ENCODE measurements around the gene STAT5A. TPM values are rescaled to one million over a fixed set of nuclear protein-coding genes. Genes with fewer than 3 reads are reported as not detected.
A peak's percentile ranks its signal among the peaks of the same experiment; 100 is the strongest.

STAT5A gene
- total RNA-seq, 2 experiments from 2014 or later: 141 to 150 TPM

GRCh38 chr17:42347198-42347597 is 58.9 kb downstream of the STAT5A start:
- no peaks in the 10 kb centered on the region for H3K9me3 Mint-ChIP-seq
- ATAC-seq (ENCODE audit: poor library complexity): no peak

GRCh38 chr17:42347606-42348005 is 59.3 kb downstream of the STAT5A start:
- H3K36me3 Mint-ChIP-seq (ENCODE audit: low read depth): peaks cover 76% of the 10 kb centered on the region
- no peak overlapping the region for H3K4me3 ChIP-seq (ENCODE audit: low read length)
- peaks cover 3% of the 10 kb centered on the region for H3K4me1 ChIP-seq (ENCODE audit: insufficient read depth, low read length)
- H3K27ac Mint-ChIP-seq: peak overlapping the region; percentile 45
- peaks cover 40% of the 10 kb centered on the region for H3K36me3 ChIP-seq (ENCODE audit: insufficient read depth, low read length)
- no peaks in the 10 kb centered on the region for H3K9me3 Mint-ChIP-seq
- H3K4me1 Mint-ChIP-seq (ENCODE audit: low read depth): peaks cover 34% of the 10 kb centered on the region
- H3K9me3 ChIP-seq (ENCODE audit: control insufficient read depth in 1 of 2, insufficient read depth in 1 of 2, low read length in 2 of 2): no peaks in the 10 kb centered on the region
- ChIA-PET CTCF (no interaction called here), POLR2A (interaction anchor here (0.7 kb wide), 1 partner anchor 41 kb away, joined by 3 read pairs; the partner anchor contains the start of gene STAT3)
- ATAC-seq (ENCODE audit: poor library complexity) (no peak), DNase-seq (no peak)
- H3K27me3 Mint-ChIP-seq: no peaks in the 10 kb centered on the region
- no peak overlapping the region for H3K27ac ChIP-seq (ENCODE audit: low read depth in 1 of 2, low read length in 2 of 2)
- no peak for TF ChIP-seq CTCF (IDR thresholded peaks at IDR 0.05)
- H3K4me3 Mint-ChIP-seq: no peak overlapping the region
- no peaks in the 10 kb centered on the region for H3K27me3 ChIP-seq (ENCODE audit: control insufficient read depth in 1 of 2, insufficient read depth in 2 of 2, low read length in 2 of 2)
- intact Hi-C loops (cut with DNase I, micrococcal nuclease): no loop called here

More at GRCh38 chr17:42347198-42347597, 58.9 kb downstream of the STAT5A start:
- H3K9me3 ChIP-seq (ENCODE audit: control insufficient read depth in 1 of 2, insufficient read depth in 1 of 2, low read length in 2 of 2): no peaks in the 10 kb centered on the region
- no peak overlapping the region for H3K4me3 Mint-ChIP-seq
- no peak for DNase-seq
- no peak for TF ChIP-seq CTCF (IDR thresholded peaks at IDR 0.05)
- H3K36me3 Mint-ChIP-seq (ENCODE audit: low read depth): peaks cover 76% of the 10 kb centered on the region
- no peaks in the 10 kb centered on the region for H3K27me3 Mint-ChIP-seq
- no peak overlapping the region for H3K4me3 ChIP-seq (ENCODE audit: low read length)
- no peak overlapping the region for H3K27ac ChIP-seq (ENCODE audit: low read depth in 1 of 2, low read length in 2 of 2)
- no peaks in the 10 kb centered on the region for H3K27me3 ChIP-seq (ENCODE audit: control insufficient read depth in 1 of 2, insufficient read depth in 2 of 2, low read length in 2 of 2)
- H3K4me1 ChIP-seq (ENCODE audit: insufficient read depth, low read length): peaks cover 7% of the 10 kb centered on the region
- intact Hi-C loops (cut with DNase I, micrococcal nuclease): no loop called here
- peak overlapping the region; percentile 45 for H3K27ac Mint-ChIP-seq
- H3K36me3 ChIP-seq (ENCODE audit: insufficient read depth, low read length): peaks cover 41% of the 10 kb centered on the region
- ChIA-PET POLR2A (no interaction called here), CTCF (no interaction called here)
- H3K4me1 Mint-ChIP-seq (ENCODE audit: low read depth): peaks cover 34% of the 10 kb centered on the region

GRCh38 chr17:42348104-42348503 is 59.8 kb downstream of the STAT5A start:
- Mint-ChIP-seq H3K27me3 (no peaks in the 10 kb centered on the region), H3K27ac (peak overlapping the region; percentile 45), H3K9me3 (no peaks in the 10 kb centered on the region), H3K4me3 (no peak overlapping the region), H3K4me1 (ENCODE audit: low read depth) (peaks cover 33% of the 10 kb centered on the region), H3K36me3 (ENCODE audit: low read depth) (peaks cover 72% of the 10 kb centered on the region)
- DNase-seq: no peak
- POLR2A ChIA-PET: interaction anchor here (0.7 to 1.4 kb wide), 2 partner anchors 11 to 41 kb away, joined by 3 read pairs; partner anchors contain the start of gene STAT3
- intact Hi-C loops (cut with DNase I, micrococcal nuclease): no loop called here
- Histone ChIP-seq H3K27ac (ENCODE audit: low read depth in 1 of 2, low read length in 2 of 2) (no peak overlapping the region), H3K4me3 (ENCODE audit: low read length) (no peak overlapping the region), H3K4me1 (ENCODE audit: insufficient read depth, low read length) (no peaks in the 10 kb centered on the region), H3K36me3 (ENCODE audit: insufficient read depth, low read length) (peaks cover 39% of the 10 kb centered on the region), H3K9me3 (ENCODE audit: control insufficient read depth in 1 of 2, insufficient read depth in 1 of 2, low read length in 2 of 2) (no peaks in the 10 kb centered on the region), H3K27me3 (ENCODE audit: control insufficient read depth in 1 of 2, insufficient read depth in 2 of 2, low read length in 2 of 2) (no peaks in the 10 kb centered on the region)
- CTCF ChIA-PET: no interaction called here
- no peak for TF ChIP-seq CTCF (IDR thresholded peaks at IDR 0.05)
- ATAC-seq (ENCODE audit: poor library complexity): no peak

All from CD4-positive, alpha-beta T cell (primary cell).